Measurements from ENCODE around the gene SLC19A1.
"Not testable (repeated sequence)": the region's sequence is repeated elsewhere in the genome, so short reads cannot be mapped to it uniquely, and the experiment has no call there.

SLC19A1 gene

DNA sequence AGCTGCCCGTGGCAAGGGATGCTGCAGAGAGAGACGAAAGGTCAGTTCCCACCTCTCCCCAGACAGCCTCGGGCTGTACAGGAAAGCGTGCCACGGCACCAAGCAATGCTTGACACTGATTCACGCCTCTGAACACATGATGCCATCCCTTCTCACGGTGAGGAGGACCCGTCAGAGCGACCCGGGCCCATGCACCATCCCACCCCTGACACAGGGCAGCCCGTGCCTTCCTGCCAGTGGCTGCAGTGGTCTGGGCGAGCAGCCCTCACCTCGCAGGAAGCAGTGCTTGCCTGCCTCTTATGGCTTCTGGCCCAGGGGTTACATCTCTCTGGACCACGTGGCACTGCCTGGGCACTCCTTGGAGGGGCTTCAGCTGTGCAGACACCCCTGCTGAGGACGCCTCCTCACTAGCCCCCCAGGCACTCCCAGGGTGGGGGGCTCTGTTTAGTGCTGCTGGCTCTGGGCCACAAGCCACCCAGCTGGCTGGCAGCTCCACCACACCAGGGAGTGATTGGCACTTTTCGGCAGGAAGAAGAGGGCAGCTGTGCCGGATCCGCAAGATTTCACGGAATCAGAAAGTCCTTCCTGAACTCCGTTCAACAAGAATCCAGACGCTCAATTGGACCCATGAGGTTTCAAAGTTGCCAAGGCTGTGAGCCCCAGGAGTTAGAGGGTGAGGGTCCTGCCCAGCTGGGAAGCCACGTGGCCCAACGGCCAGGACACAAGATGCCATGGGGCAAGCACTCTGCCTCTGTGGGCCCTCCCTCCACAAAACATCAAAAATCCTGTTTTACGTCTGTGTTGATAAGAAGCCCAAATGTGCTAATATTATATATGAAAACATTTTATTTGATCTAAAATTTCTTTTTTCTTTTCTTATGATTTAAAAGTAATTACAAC is 34.8 kb upstream of the SLC19A1 start:
- no peak for DNase-seq (ENCODE audit: low read depth)

GRCh38 chr21:45575993-45576837 is 34.0 kb upstream of the SLC19A1 start:
- DNase-seq (ENCODE audit: low read depth), result no peak

- DNase-seq (ENCODE audit: low read depth), result no peak
These were observed 33.2 kb upstream of the SLC19A1 start for GRCh38 chr21:45575304-45575992.

DNA sequence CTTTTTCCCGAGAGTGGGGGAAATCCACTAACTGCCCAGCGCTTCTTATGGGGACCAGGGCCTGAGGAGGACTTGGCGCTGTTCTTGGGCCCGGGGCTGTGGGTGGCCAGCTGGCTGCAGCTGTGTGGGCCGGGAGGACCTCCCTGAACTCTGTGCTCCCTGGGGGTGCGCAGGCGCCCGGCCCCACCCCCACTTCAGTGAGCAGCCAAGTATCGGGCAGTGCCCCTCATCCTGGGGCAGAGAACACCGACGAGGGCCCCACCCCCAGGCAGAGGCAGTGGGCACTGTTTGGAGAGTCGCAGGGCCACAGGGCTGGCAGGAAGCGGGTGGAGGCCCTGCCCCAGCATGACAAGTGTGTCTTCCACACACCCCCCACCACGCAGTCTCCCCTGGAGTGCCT is 32.5 kb upstream of the SLC19A1 start:
- DNase-seq (ENCODE audit: low read depth), result no peak

- DNase-seq (ENCODE audit: low read depth), result no peak
These were observed 31.9 kb upstream of the SLC19A1 start for GRCh38 chr21:45574081-45574501.

GRCh38 chr21:45573452-45574035 is 31.3 kb upstream of the SLC19A1 start:
- DNase-seq (ENCODE audit: low read depth), result no peak

- no peak for DNase-seq (ENCODE audit: low read depth)
These were observed 30.7 kb upstream of the SLC19A1 start for GRCh38 chr21:45572783-45573451.

GRCh38 chr21:45572231-45572630 is 30.0 kb upstream of the SLC19A1 start:
- no peak for DNase-seq (ENCODE audit: low read depth)

- no peak for DNase-seq (ENCODE audit: low read depth)
These were observed 29.4 kb upstream of the SLC19A1 start for GRCh38 chr21:45571641-45572040.

- no peak for DNase-seq (ENCODE audit: low read depth)
These were observed 28.8 kb upstream of the SLC19A1 start for GRCh38 chr21:45570826-45571601.

DNA sequence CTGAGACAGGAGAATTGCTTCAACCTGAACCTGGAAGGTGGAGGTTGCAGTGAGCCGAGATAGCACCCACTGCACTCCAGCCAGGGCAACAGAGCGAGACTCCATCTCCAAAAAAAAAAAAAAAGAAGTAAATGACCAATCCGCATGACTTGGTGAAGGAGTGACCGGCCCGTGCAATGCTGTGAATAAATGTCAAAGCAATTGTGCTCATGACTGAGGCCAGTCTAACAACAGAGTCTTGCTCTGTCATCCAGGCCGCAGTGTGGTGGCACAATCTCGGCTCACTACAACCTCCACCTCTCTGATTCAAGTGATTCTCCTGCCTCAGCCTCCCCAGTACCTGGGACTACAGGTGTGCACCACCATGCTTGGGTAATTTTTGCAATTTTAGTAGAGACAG is 27.8 kb upstream of the SLC19A1 start:
- no peak for DNase-seq (ENCODE audit: low read depth)

DNA sequence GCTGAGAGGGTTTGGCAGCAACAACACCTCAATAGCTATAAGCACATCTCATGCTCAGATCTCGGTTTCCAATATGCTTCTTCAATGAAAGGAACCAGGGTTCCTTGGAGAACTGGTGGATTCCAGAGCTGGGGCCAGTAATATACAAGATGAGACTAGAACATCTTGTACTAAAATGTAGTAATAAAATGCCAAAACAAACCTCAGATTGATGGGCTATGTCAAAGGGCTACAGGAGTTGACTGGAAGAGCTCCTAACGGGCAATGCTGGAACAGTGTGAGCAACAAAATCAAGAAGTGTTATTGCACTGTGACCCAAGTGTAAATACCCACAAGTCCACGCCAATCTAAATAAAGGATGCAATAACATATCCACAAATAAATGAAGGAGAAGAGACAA is 26.1 kb upstream of the SLC19A1 start:
- no peak for DNase-seq (ENCODE audit: low read depth)

DNA sequence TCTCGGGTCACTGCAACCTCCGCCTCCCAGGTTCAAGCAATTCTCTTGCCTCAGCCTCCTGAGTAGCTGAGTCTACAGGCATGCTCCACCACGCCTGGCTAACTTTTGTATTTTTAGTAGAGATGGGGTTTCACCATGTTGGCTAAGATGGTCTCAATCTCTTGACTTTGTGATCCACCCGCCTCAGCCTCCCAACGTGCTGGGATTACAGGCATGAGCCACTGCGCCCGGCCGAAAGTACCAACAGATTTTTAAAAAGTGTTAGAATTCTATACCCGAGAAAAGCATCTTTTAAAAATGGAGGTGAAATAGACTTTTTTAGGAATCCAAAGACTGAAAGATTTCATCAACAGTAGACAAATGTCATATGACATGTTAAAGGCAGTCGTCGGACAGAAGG is 21.9 kb upstream of the SLC19A1 start:
- not testable (repeated sequence) for DNase-seq (ENCODE audit: low read depth)

- no peak for DNase-seq (ENCODE audit: low read depth)
These were observed 20.7 kb upstream of the SLC19A1 start for GRCh38 chr21:45562965-45563364.

- no peak for DNase-seq (ENCODE audit: low read depth)
These were observed 20.2 kb upstream of the SLC19A1 start for GRCh38 chr21:45562402-45562801.

DNA sequence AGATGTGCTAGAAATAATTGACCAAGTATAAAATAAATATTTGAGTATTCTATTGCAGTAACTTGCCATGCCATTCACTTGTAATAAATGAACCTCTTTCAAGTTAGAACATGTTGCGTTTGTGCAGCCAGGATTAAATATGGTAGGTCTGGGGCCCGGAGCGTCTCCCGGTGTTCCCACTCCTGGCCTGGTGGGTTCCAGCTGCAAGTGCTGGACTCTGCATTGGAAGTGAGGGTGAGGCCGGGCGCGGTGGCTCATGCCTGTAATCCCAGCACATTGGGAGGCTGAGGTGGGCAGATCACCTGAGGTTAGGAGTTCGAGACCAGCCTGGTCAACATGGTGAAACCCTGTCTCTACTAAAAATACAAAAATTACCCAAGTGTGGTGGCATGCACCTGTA is 19.0 kb upstream of the SLC19A1 start:
- DNase-seq (ENCODE audit: low read depth), result not testable (repeated sequence)

DNA sequence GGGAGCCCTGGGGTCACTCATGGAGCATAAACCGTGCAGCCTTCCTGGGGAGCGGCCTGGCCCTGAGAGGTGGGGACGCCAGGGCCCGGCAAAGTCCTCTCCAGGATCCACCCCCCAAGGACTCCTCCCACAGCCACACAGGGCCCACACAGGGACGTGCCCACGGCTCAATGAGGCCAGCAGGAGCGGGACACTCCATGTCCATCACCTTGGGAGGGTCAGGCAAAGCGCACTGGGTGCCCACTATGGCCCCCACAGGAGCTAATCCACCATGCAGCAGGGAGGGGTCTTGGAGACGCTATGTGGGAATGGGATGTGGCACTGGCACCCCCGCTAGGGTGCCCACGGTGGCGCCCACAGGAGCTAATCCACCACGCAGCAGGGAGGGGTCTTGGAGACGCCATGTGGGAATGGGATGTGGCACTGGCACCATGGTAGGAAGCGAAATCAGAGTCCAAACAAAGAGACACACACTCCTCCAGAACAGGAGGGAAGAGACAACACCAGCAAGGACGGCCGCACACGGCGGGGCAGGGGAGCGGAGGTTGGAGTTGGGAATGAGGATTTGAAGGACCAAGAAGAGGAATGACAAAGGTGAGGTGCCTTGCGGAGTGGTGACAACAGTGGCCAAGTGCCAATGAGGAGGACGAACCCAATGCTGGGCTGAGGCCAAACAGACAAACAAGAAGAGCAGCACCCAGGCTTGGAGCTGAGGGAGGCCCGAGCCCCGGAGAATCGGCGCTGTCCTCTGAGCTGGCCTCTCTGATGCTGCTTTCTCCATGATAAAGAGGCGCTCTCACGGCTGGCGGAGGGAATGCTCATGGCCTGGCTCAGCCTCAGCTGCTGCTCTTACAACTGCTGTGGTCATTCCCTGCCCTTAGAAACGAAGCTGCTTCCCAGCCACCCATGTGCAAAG is 18.1 kb upstream of the SLC19A1 start:
- no peak for DNase-seq (ENCODE audit: low read depth)

DNA sequence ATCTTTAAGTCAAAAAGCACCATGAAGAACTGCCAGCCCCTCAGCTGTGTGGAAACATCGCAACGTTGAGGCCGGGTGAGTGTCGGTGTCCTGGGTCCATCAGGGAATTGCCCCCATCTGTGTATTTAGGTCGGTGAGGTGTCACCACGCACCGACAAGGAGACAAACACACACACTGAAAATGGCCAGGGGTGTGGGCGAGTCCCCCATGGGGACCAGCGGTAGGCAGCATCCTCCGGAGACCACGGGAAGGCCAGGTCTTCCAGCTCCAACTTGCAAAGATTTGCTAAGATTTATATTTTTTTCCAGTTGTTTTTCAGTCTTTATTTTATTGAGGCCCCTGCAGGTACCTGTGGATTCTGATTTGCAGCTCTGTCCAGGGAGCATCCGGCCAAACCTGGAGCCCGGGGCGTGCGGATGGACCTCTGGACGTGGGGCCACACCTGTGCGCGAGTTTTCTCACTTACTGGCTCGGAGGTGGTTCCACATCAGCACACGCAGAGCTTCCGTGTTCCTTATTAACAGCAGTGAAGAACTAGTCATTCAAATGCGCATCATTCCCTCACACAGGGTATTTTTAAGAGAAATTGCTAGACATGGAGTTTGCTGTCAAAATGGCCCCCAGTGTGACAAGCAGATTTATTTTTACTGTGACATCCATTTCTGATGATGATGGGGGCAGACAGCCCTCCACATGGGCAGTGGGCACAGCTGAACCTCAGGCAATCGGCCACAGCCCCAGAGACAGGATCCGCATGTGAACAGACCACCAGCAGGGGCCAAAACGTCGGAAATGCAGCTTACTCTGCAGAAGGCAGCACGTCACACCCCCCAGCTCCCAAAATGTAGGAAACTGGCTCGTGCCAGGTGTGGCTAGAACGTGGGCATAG is 17.2 kb upstream of the SLC19A1 start:
- no peak for DNase-seq (ENCODE audit: low read depth)
